ENCODE data around the gene USP47. TPM values are rescaled to one million over a fixed set of nuclear protein-coding genes. Genes with fewer than 3 reads are reported as not detected.

Gene USP47
- total RNA-seq, 1 experiment from 2014 or later, result 39.2 TPM

DNA sequence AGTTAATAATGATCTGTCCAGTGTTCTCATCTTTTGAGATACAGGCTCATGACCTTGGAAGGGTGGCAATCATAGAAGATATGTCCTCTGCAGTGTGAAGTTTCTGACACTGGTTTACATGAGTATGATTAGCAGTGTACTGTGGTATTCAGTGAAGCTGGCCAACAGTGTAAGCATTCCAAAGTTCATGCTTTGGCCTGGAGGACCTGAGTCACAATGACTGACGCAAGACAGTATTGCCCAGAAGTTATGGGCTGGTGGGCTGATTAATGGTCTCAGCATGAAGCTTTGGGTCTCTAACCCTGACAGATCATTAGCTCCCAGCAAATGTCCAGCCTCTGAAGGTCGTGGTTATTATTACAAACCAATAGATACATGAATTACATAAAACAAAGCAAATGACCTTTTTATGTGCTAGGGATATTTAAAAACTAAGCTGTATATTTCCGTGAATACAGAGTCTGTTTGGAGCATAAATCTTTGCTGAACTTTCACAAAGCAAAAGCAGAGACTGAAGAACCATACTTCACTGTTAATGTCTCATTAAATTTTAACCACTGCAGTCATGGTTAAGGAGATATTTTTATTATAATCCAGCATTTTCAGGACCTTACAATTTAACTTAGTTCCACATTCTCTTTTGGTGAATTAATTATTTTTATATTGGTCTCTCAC, 28.3 kb upstream of the USP47 start:
- DNase-seq (ENCODE audit: low read depth, low spot score) (peak; percentile 48), ATAC-seq (peak; percentile 80)
- ChIA-PET POLR2A (interaction anchor here (0.6 kb wide), 1 partner anchor 15 kb away, joined by 3 read pairs; no protein-coding TSS in a partner anchor), CTCF (interaction anchor here (0.5 kb wide), 1 partner anchor 887 kb away, joined by 3 read pairs; no protein-coding TSS in a partner anchor)
- Histone ChIP-seq H3K4me3 (ENCODE audit: low read depth in 2 of 2, low read length in 2 of 2) (no peak overlapping the region), H3K9me3 (ENCODE audit: control insufficient read depth, insufficient read depth, low read depth, low read length) (no peaks in the 10 kb centered on the region), H3K27ac (ENCODE audit: low read length) (no peak overlapping the region), H3K27me3 (ENCODE audit: control insufficient read depth, insufficient read depth, low read length) (no peaks in the 10 kb centered on the region), H3K4me1 (ENCODE audit: control insufficient read depth, insufficient read depth, low read length) (no peaks in the 10 kb centered on the region), H3K36me3 (ENCODE audit: control insufficient read depth, insufficient read depth, low read length) (no peaks in the 10 kb centered on the region)
- intact Hi-C loops (cut with micrococcal nuclease; ENCODE audit: unreplicated experiment) (no loop called here), in situ Hi-C loops (cut with HindIII; ENCODE audit: low pct_unique_long_range_greater_than_20kb, low sequenced_read_pairs) (no loop called here)
- no peak for TF ChIP-seq REST (IDR thresholded peaks at IDR 0.05; ENCODE audit: insufficient read depth in 1 of 2, low read depth in 2 of 2, low read length in 1 of 2)
- TF ChIP-seq POLR2AphosphoS5 (IDR thresholded peaks at IDR 0.05; ENCODE audit: low read depth, low read length), result no peak
- no peak for TF ChIP-seq TCF7L2 (IDR thresholded peaks at IDR 0.05; ENCODE audit: low read depth, low read length)
- TF ChIP-seq CTCF (IDR thresholded peaks at IDR 0.05), result no peak
- TF ChIP-seq SIN3A (IDR thresholded peaks at IDR 0.05; ENCODE audit: borderline replicate concordance, insufficient read depth, low read depth, low read length), result no peak
- BruUV-seq (replicated peaks), result no TSS peak

DNA sequence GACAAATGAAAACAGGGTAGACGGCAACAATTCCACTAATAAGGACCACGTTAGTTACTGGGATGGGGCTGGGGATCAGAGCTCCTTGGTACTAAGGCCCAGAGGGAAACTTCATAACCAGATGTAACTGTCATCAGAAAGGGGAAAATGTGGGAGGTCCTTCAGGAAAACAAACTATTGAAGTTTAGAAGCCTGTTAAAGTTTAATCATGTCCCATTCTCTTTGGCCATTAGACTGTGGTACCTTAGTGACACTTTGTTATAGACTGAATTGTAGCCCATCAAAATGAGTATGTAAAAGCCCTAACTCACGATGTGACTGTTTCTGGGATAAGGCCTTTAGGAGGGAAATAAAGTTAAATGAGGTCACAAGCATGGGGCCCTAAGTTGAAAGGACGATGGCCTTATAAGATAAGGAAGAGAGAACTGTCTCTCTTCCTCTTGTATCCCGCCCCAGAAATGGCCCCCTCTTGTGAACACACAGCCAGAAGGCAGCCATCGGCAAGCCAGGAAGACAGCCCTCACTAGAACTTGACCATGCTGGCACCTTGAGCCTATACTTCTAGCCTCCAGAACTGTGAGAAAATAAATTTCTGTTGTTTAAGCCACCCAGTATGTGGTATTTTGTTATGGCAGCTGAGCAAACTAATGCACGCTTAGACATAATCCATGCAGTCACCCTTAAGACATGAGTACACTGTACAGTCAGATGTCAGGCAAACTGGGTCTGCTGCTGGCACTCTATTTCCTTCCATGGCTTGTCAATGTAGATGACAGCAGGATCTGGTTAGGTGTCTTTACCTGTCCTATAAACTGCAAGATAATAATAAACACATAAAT, 26.9 kb upstream of the USP47 start:
- in situ Hi-C loops (cut with HindIII; ENCODE audit: low pct_unique_long_range_greater_than_20kb, low sequenced_read_pairs), result no loop called here
- Histone ChIP-seq H3K4me3 (ENCODE audit: low read depth in 2 of 2, low read length in 2 of 2) (no peak overlapping the region), H3K4me1 (ENCODE audit: control insufficient read depth, insufficient read depth, low read length) (no peaks in the 10 kb centered on the region), H3K27me3 (ENCODE audit: control insufficient read depth, insufficient read depth, low read length) (no peaks in the 10 kb centered on the region), H3K9me3 (ENCODE audit: control insufficient read depth, insufficient read depth, low read depth, low read length) (no peaks in the 10 kb centered on the region), H3K27ac (ENCODE audit: low read length) (no peak overlapping the region), H3K36me3 (ENCODE audit: control insufficient read depth, insufficient read depth, low read length) (no peaks in the 10 kb centered on the region)
- BruUV-seq (replicated peaks), result no TSS peak
- intact Hi-C loops (cut with micrococcal nuclease; ENCODE audit: unreplicated experiment), result no loop called here
- TF ChIP-seq REST (IDR thresholded peaks at IDR 0.05; ENCODE audit: insufficient read depth in 1 of 2, low read depth in 2 of 2, low read length in 1 of 2) (no peak), SIN3A (IDR thresholded peaks at IDR 0.05; ENCODE audit: borderline replicate concordance, insufficient read depth, low read depth, low read length) (no peak), POLR2AphosphoS5 (IDR thresholded peaks at IDR 0.05; ENCODE audit: low read depth, low read length) (no peak), TCF7L2 (IDR thresholded peaks at IDR 0.05; ENCODE audit: low read depth, low read length) (no peak), CTCF (IDR thresholded peaks at IDR 0.05) (no peak)
- ChIA-PET CTCF (no interaction called here), POLR2A (no interaction called here)
- ATAC-seq (no peak), DNase-seq (ENCODE audit: low read depth, low spot score) (no peak)

All from Panc1 (cell line).